ENCODE results near the gene SVEP1. TPM values are rescaled to one million over a fixed set of nuclear protein-coding genes. Genes with fewer than 3 reads are reported as not detected.

SVEP1 gene
- total and polyA plus RNA-seq, 2 experiments from 2014 or later: 0.18 to 0.63 TPM

- no peaks in the 10 kb centered on the region for H3K27me3 Mint-ChIP-seq (ENCODE audit: insufficient read depth, low read depth, poor library complexity)
- Histone ChIP-seq H3K9me2 (ENCODE audit: insufficient read depth) (no peaks in the 10 kb centered on the region), H3K4me3 (no peak overlapping the region), H2AFZ (no peak overlapping the region), H4K20me1 (replicated peaks; ENCODE audit: insufficient read depth) (no peaks in the 10 kb centered on the region), H3K4me1 (ENCODE audit: insufficient read depth) (no peaks in the 10 kb centered on the region), H3K79me2 (replicated peaks; ENCODE audit: insufficient read depth) (no peaks in the 10 kb centered on the region), H3K27me3 (ENCODE audit: insufficient read depth) (no peaks in the 10 kb centered on the region), H3K4me2 (no peak overlapping the region), H3F3A (replicated peaks; ENCODE audit: low read depth) (no peaks in the 10 kb centered on the region), H3K27ac (ENCODE audit: low read depth) (no peak overlapping the region), H3K36me3 (ENCODE audit: insufficient read depth) (no peaks in the 10 kb centered on the region)
- no peak for TF ChIP-seq ETS1 (IDR thresholded peaks at IDR 0.05)
- no peak for TF ChIP-seq ZNF331 (CRISPR knock-in tag; IDR thresholded peaks at IDR 0.05; ENCODE audit: low read depth)
- no peak overlapping the region for H3K27ac Mint-ChIP-seq
- H3K36me3 Mint-ChIP-seq (ENCODE audit: low read depth): no peaks in the 10 kb centered on the region
- DNase-seq (ENCODE audit: low spot score) (no peak), ATAC-seq (no peak)
- H3K9me3 Mint-ChIP-seq: no peaks in the 10 kb centered on the region
- no peak overlapping the region for H3K4me3 Mint-ChIP-seq
- H3K4me1 Mint-ChIP-seq: peaks cover 2% of the 10 kb centered on the region; the same call in 2 of the 3 replicates
Measured at GRCh38 chr9:110382731-110383130, 196.8 kb downstream of the SVEP1 start.

DNA sequence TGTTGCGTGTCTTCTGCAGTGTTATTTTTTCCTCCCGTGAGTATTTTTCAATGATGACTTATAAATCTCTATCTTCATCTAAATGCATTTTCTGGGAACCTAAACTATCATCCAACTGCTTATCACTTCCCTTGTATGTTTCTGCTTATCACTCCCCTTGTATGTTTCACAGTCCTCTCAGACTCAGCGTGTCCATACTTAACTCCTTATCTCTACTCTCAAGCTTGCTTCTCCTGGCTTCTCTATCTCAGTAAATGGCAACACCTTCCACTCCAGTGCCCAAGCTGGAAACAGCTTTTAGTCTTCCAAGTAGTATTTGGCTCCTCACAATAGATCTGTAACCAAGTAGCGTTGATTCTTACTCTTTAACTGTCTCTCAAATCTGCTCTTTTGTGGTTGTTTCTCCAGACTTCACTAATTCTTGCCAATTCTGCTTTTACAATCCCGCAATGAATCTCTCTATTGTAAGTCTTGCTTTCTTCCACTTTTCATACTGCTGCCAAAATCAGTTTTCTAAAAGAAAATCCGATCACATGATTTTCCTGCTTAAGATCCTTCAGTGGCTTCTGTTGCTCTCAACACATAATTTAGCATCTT is 208.0 kb downstream of the SVEP1 start:
- ATAC-seq (no peak), DNase-seq (ENCODE audit: low spot score) (no peak)
- Histone ChIP-seq H3K4me2 (no peak overlapping the region), H3K36me3 (ENCODE audit: insufficient read depth) (no peaks in the 10 kb centered on the region), H3K4me1 (ENCODE audit: insufficient read depth) (no peaks in the 10 kb centered on the region), H4K20me1 (replicated peaks; ENCODE audit: insufficient read depth) (no peaks in the 10 kb centered on the region; the same call in 1 of the 2 replicates), H3K9me2 (ENCODE audit: insufficient read depth) (no peaks in the 10 kb centered on the region), H3K4me3 (no peak overlapping the region), H3K27me3 (ENCODE audit: insufficient read depth) (no peaks in the 10 kb centered on the region), H3F3A (replicated peaks; ENCODE audit: low read depth) (no peaks in the 10 kb centered on the region), H3K79me2 (replicated peaks; ENCODE audit: insufficient read depth) (no peaks in the 10 kb centered on the region), H2AFZ (no peak overlapping the region), H3K27ac (ENCODE audit: low read depth) (no peak overlapping the region)
- H3K27ac Mint-ChIP-seq: no peak overlapping the region
- no peaks in the 10 kb centered on the region for H3K36me3 Mint-ChIP-seq (ENCODE audit: low read depth)
- no peak overlapping the region for H3K4me3 Mint-ChIP-seq
- no peaks in the 10 kb centered on the region for H3K27me3 Mint-ChIP-seq (ENCODE audit: insufficient read depth, low read depth, poor library complexity)
- TF ChIP-seq JUNB (IDR thresholded peaks at IDR 0.05; ENCODE audit: unreplicated experiment) (no peak), EZH2 (IDR thresholded peaks at IDR 0.05; ENCODE audit: low read depth, unreplicated experiment) (no peak)
- no peaks in the 10 kb centered on the region for H3K4me1 Mint-ChIP-seq
- no peaks in the 10 kb centered on the region for H3K9me3 Mint-ChIP-seq

GRCh38 chr9:110370315-110370714 is 209.2 kb downstream of the SVEP1 start:
- Mint-ChIP-seq H3K9me3 (no peaks in the 10 kb centered on the region), H3K4me3 (no peak overlapping the region), H3K27ac (no peak overlapping the region), H3K4me1 (no peaks in the 10 kb centered on the region), H3K36me3 (ENCODE audit: low read depth) (no peaks in the 10 kb centered on the region), H3K27me3 (ENCODE audit: insufficient read depth, low read depth, poor library complexity) (no peaks in the 10 kb centered on the region)
- H2AFZ ChIP-seq: no peak overlapping the region
- H4K20me1 ChIP-seq (replicated peaks; ENCODE audit: insufficient read depth): no peaks in the 10 kb centered on the region; the same call in 1 of the 2 replicates
- no peaks in the 10 kb centered on the region for H3K9me2 ChIP-seq (ENCODE audit: insufficient read depth)
- no peak for ATAC-seq
- DNase-seq (ENCODE audit: low spot score): no peak
- no peak overlapping the region for H3K4me2 ChIP-seq
- no peaks in the 10 kb centered on the region for H3K36me3 ChIP-seq (ENCODE audit: insufficient read depth)
- H3K4me1 ChIP-seq (ENCODE audit: insufficient read depth): no peaks in the 10 kb centered on the region
- no peak overlapping the region for H3K27ac ChIP-seq (ENCODE audit: low read depth)
- H3F3A ChIP-seq (replicated peaks; ENCODE audit: low read depth): no peaks in the 10 kb centered on the region
- H3K27me3 ChIP-seq (ENCODE audit: insufficient read depth): no peaks in the 10 kb centered on the region
- H3K4me3 ChIP-seq: no peak overlapping the region
- H3K79me2 ChIP-seq (replicated peaks; ENCODE audit: insufficient read depth): no peaks in the 10 kb centered on the region
- no peak for TF ChIP-seq CREB1 (CRISPR knock-in tag; IDR thresholded peaks at IDR 0.05; ENCODE audit: low read depth)
- TF ChIP-seq, protein P1, sequence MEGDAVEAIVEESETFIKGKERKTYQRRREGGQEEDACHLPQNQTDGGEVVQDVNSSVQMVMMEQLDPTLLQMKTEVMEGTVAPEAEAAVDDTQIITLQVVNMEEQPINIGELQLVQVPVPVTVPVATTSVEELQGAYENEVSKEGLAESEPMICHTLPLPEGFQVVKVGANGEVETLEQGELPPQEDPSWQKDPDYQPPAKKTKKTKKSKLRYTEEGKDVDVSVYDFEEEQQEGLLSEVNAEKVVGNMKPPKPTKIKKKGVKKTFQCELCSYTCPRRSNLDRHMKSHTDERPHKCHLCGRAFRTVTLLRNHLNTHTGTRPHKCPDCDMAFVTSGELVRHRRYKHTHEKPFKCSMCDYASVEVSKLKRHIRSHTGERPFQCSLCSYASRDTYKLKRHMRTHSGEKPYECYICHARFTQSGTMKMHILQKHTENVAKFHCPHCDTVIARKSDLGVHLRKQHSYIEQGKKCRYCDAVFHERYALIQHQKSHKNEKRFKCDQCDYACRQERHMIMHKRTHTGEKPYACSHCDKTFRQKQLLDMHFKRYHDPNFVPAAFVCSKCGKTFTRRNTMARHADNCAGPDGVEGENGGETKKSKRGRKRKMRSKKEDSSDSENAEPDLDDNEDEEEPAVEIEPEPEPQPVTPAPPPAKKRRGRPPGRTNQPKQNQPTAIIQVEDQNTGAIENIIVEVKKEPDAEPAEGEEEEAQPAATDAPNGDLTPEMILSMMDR (conservative IDR thresholded peaks at IDR 0.05; ENCODE audit: low read depth in 2 of 2): no peak
- TF ChIP-seq, protein P2, sequence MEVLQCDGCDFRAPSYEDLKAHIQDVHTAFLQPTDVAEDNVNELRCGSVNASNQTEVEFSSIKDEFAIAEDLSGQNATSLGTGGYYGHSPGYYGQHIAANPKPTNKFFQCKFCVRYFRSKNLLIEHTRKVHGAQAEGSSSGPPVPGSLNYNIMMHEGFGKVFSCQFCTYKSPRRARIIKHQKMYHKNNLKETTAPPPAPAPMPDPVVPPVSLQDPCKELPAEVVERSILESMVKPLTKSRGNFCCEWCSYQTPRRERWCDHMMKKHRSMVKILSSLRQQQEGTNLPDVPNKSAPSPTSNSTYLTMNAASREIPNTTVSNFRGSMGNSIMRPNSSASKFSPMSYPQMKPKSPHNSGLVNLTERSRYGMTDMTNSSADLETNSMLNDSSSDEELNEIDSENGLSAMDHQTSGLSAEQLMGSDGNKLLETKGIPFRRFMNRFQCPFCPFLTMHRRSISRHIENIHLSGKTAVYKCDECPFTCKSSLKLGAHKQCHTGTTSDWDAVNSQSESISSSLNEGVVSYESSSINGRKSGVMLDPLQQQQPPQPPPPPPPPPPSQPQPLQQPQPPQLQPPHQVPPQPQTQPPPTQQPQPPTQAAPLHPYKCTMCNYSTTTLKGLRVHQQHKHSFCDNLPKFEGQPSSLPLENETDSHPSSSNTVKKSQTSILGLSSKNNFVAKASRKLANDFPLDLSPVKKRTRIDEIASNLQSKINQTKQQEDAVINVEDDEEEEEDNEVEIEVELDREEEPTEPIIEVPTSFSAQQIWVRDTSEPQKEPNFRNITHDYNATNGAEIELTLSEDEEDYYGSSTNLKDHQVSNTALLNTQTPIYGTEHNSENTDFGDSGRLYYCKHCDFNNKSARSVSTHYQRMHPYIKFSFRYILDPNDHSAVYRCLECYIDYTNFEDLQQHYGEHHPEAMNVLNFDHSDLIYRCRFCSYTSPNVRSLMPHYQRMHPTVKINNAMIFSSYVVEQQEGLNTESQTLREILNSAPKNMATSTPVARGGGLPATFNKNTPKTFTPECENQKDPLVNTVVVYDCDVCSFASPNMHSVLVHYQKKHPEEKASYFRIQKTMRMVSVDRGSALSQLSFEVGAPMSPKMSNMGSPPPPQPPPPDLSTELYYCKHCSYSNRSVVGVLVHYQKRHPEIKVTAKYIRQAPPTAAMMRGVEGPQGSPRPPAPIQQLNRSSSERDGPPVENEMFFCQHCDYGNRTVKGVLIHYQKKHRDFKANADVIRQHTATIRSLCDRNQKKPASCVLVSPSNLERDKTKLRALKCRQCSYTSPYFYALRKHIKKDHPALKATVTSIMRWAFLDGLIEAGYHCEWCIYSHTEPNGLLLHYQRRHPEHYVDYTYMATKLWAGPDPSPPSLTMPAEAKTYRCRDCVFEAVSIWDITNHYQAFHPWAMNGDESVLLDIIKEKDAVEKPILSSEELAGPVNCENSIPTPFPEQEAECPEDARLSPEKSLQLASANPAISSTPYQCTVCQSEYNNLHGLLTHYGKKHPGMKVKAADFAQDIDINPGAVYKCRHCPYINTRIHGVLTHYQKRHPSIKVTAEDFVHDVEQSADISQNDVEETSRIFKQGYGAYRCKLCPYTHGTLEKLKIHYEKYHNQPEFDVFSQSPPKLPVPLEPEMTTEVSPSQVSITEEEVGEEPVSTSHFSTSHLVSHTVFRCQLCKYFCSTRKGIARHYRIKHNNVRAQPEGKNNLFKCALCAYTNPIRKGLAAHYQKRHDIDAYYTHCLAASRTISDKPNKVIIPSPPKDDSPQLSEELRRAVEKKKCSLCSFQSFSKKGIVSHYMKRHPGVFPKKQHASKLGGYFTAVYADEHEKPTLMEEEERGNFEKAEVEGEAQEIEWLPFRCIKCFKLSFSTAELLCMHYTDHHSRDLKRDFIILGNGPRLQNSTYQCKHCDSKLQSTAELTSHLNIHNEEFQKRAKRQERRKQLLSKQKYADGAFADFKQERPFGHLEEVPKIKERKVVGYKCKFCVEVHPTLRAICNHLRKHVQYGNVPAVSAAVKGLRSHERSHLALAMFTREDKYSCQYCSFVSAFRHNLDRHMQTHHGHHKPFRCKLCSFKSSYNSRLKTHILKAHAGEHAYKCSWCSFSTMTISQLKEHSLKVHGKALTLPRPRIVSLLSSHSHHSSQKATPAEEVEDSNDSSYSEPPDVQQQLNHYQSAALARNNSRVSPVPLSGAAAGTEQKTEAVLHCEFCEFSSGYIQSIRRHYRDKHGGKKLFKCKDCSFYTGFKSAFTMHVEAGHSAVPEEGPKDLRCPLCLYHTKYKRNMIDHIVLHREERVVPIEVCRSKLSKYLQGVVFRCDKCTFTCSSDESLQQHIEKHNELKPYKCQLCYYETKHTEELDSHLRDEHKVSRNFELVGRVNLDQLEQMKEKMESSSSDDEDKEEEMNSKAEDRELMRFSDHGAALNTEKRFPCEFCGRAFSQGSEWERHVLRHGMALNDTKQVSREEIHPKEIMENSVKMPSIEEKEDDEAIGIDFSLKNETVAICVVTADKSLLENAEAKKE (CRISPR knock-in tag; IDR thresholded peaks at IDR 0.05): no peak
- TF ChIP-seq STAT1 (IDR thresholded peaks at IDR 0.05; ENCODE audit: unreplicated experiment): no peak
